GM12878 (cell line): ENCODE results near the gene RPS2. TPM values are rescaled to one million over a fixed set of nuclear protein-coding genes. Genes with fewer than 3 reads are reported as not detected.

ENCODE experiments used
- CEBPZ ChIP-seq: fragments of 150-350 bp; IDR thresholded peaks from 2 replicates; pipeline ENCODE4 v1.6.1; 2016; ENCODE audit warnings: low read depth, low read length
- MTA3 ChIP-seq: IDR thresholded peaks from 2 replicates; pipeline ENCODE4 v1.6.1; 2012; ENCODE audit warnings: low read length, inconsistent platforms, borderline replicate concordance
- MXI1 ChIP-seq: fragments of 150-350 bp; IDR thresholded peaks from 2 replicates; pipeline ENCODE4 v1.6.1; 2011; ENCODE audit warnings: low read depth, mild to moderate bottlenecking, inconsistent platforms, low read length, improper control_type of control experiment
- POLR2AphosphoS2 ChIP-seq: IDR thresholded peaks from 2 replicates; pipeline ENCODE4 v1.6.1; 2011; ENCODE audit warnings: low read depth, mild to moderate bottlenecking, low read length, improper control_type of control experiment, moderate library complexity
- POU2F2 ChIP-seq: IDR thresholded peaks from 3 replicates; pipeline ENCODE4 v1.6.1; 2011; ENCODE audit warnings: low read depth, mild to moderate bottlenecking, low read length, borderline replicate concordance
- SMARCA5 ChIP-seq: fragments of 450-650 bp; IDR thresholded peaks from 2 replicates; pipeline ENCODE4 v1.6.1; 2017; ENCODE audit warnings: mild to moderate bottlenecking
- USF2 ChIP-seq: IDR thresholded peaks from 2 replicates; pipeline ENCODE4 v1.6.1; 2011; ENCODE audit warnings: low read depth, low read length, improper control_type of control experiment, borderline replicate concordance
- ZBTB11 ChIP-seq: fragments of 450-650 bp; formaldehyde crosslinking; IDR thresholded peaks from 2 replicates; pipeline ENCODE4 v1.5.0; 2022; ENCODE audit warnings: mild to moderate bottlenecking, missing genetic modification characterization
- ZNF274 ChIP-seq: IDR thresholded peaks from one replicate; pipeline ENCODE4 v1.8.0; 2011; ENCODE audit not compliant: insufficient read length, insufficient read depth
- ZZZ3 ChIP-seq: IDR thresholded peaks from 2 replicates; pipeline ENCODE4 v1.6.1; 2011; ENCODE audit warnings: low read depth; ENCODE audit not compliant: control insufficient read depth, insufficient read length
- polyA plus RNA-seq, 11 experiments: library from polyadenylated mRNA; depleted of rRNA in 4 of 11; unstranded in 6 of 11; stranded (reverse) in 5 of 11; fragments of >200 nt; fragmentation: Nextera tagmentation in 4 of 11; fragmentation: Illumina TruSeq in 1 of 11; extraction: Ambion mirVana in 4 of 11; extraction: Trizol in 1 of 11; gene quantifications; 1 replicate in 1 of 11; 2 replicates in 10 of 11; pipeline versions ENCODE4 v1.2.1 to v1.2.3, GENCODE V29; 2011 to 2016; ENCODE audit warnings: inconsistent platforms in 2 of 11, missing spikeins in 2 of 11, low read depth in 1 of 11
- total RNA-seq, 4 experiments: library from RNA; depleted of rRNA in 3 of 4; stranded (reverse); fragments of >200 nt in 3 of 4; fragmentation: Illumina TruSeq in 1 of 4; extraction: Trizol in 1 of 4; gene quantifications; 2 replicates each; pipeline versions ENCODE4 v1.2.1 to v1.2.3, GENCODE V29; 2013 to 2021

Gene RPS2
- total and polyA plus RNA-seq, 10 of the 15 experiments (the other 5 are each of a cell fraction or from before 2014, with no cell fraction given), result 1,295 to 7,121 (median 3,933) TPM

- TF ChIP-seq ZZZ3 (no peak), ZBTB11 (CRISPR knock-in tag) (no peak), POLR2AphosphoS2 (peak; percentile 93), USF2 (no peak), CEBPZ (peak; percentile 21; the same call in 1 of the 2 replicates), MXI1 (no peak), MTA3 (peak; percentile 100), ZNF274 (no peak), SMARCA5 (no peak), POU2F2 (no peak; the same call in 2 of the 3 replicates)
Measured at GRCh38 chr16:1960665-1961630, 3.7 kb downstream of the RPS2 start (continued).
